Measurements from ENCODE around the gene CELF3.
"Not testable (repeated sequence)": the region's sequence is repeated elsewhere in the genome, so short reads cannot be mapped to it uniquely, and the experiment has no call there.

CELF3 gene

GRCh38 chr1:151692226-151692625 lies 24.4 kb downstream of the CELF3 start:
- Mint-ChIP-seq H3K4me3 (no peak overlapping the region), H3K27me3 (no peaks in the 10 kb centered on the region), H3K9me3 (no peaks in the 10 kb centered on the region), H3K36me3 (peaks cover 54% of the 10 kb centered on the region), H3K27ac (no peak overlapping the region), H3K4me1 (peaks cover 7% of the 10 kb centered on the region)
- ATAC-seq = no peak

- peaks cover 7% of the 10 kb centered on the region for H3K4me1 Mint-ChIP-seq
- no peaks in the 10 kb centered on the region for H3K27me3 Mint-ChIP-seq
- H3K4me3 Mint-ChIP-seq = no peak overlapping the region
- H3K36me3 Mint-ChIP-seq = peaks cover 35% of the 10 kb centered on the region
- ATAC-seq = no peak
- no peaks in the 10 kb centered on the region for H3K9me3 Mint-ChIP-seq
- no peak overlapping the region for H3K27ac Mint-ChIP-seq
Observed at GRCh38 chr1:151689494-151689893, 27.1 kb downstream of the CELF3 start.

- Mint-ChIP-seq H3K27ac (no peak overlapping the region), H3K4me3 (no peak overlapping the region), H3K36me3 (peaks cover 19% of the 10 kb centered on the region), H3K27me3 (no peaks in the 10 kb centered on the region), H3K9me3 (no peaks in the 10 kb centered on the region), H3K4me1 (peaks cover 5% of the 10 kb centered on the region)
- ATAC-seq = no peak
Observed at GRCh38 chr1:151686561-151686960, 30.0 kb downstream of the CELF3 start.

- peaks cover 6% of the 10 kb centered on the region for H3K4me1 Mint-ChIP-seq
- no peak for ATAC-seq
- peaks cover 34% of the 10 kb centered on the region for H3K36me3 Mint-ChIP-seq
- H3K4me3 Mint-ChIP-seq = no peak overlapping the region
- H3K9me3 Mint-ChIP-seq = no peaks in the 10 kb centered on the region
- H3K27ac Mint-ChIP-seq = no peak overlapping the region
- H3K27me3 Mint-ChIP-seq = no peaks in the 10 kb centered on the region
Observed at GRCh38 chr1:151684128-151684527, 32.5 kb downstream of the CELF3 start.

DNA sequence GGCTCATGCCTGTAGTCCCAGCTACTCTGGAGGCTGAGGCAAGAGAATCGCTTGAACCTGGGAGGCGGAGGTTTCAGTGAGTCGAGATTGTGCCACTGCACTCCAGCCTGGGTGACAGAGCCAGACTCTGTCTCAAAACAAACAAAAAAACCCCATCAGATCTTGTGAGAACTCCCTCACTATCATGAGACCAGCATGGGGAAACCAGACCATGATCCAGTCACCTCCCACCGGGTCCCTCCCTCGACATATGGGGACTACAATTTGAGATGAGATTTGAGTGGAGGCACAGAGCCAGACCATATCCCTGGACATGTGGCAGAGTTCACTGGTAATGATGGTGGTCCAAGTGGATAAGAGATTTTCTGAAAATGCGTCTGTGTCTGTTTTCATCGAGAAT lies 33.7 kb downstream of the CELF3 start:
- not testable (repeated sequence) for H3K4me3 Mint-ChIP-seq, ATAC-seq, H3K9me3 Mint-ChIP-seq, H3K27ac Mint-ChIP-seq, H3K4me1 Mint-ChIP-seq, H3K27me3 Mint-ChIP-seq
- H3K36me3 Mint-ChIP-seq = peaks cover 42% of the 10 kb centered on the region

- ATAC-seq = no peak
- no peaks in the 10 kb centered on the region for H3K9me3 Mint-ChIP-seq
- H3K27ac Mint-ChIP-seq = no peak overlapping the region
- H3K27me3 Mint-ChIP-seq = no peaks in the 10 kb centered on the region
- peaks cover 6% of the 10 kb centered on the region for H3K4me1 Mint-ChIP-seq
- H3K4me3 Mint-ChIP-seq = no peak overlapping the region
- H3K36me3 Mint-ChIP-seq = peaks cover 43% of the 10 kb centered on the region
Observed at GRCh38 chr1:151681923-151682322, 34.7 kb downstream of the CELF3 start.

- no peak for ATAC-seq
- Mint-ChIP-seq H3K27me3 (no peaks in the 10 kb centered on the region), H3K4me1 (peaks cover 6% of the 10 kb centered on the region), H3K36me3 (peaks cover 39% of the 10 kb centered on the region), H3K4me3 (no peak overlapping the region), H3K9me3 (no peaks in the 10 kb centered on the region), H3K27ac (no peak overlapping the region)
Observed at GRCh38 chr1:151680826-151681225, 35.8 kb downstream of the CELF3 start.

GRCh38 chr1:151680391-151680790 lies 36.2 kb downstream of the CELF3 start:
- peaks cover 6% of the 10 kb centered on the region for H3K4me1 Mint-ChIP-seq
- H3K27me3 Mint-ChIP-seq = no peaks in the 10 kb centered on the region
- H3K9me3 Mint-ChIP-seq = no peaks in the 10 kb centered on the region
- no peak overlapping the region for H3K4me3 Mint-ChIP-seq
- no peak overlapping the region for H3K27ac Mint-ChIP-seq
- no peak for ATAC-seq
- H3K36me3 Mint-ChIP-seq = peaks cover 39% of the 10 kb centered on the region

DNA sequence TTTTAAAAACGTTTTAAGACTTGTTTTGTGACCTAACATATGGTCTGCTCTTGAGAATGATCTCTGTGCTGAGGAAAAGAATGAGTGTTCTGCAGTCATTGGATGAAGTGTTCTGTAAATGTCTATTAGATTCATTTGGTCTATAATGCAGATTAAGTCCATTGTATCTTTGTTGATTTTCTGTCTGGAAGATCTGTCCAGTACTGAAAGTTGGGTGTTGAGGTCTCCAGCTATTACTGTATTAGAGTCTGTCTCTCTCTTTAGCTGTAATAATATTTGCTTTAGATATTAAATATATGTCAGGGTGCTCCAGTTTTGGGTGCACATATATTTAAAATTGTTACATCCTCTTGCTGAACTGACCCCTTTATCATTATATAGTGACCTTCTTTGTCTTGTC lies 43.2 kb downstream of the CELF3 start:
- ATAC-seq = no peak
- H3K36me3 Mint-ChIP-seq = peaks cover 76% of the 10 kb centered on the region

GRCh38 chr1:151670036-151670675 lies 46.4 kb downstream of the CELF3 start:
- ATAC-seq, H3K9me3 Mint-ChIP-seq, H3K4me3 Mint-ChIP-seq, H3K27me3 Mint-ChIP-seq, H3K27ac Mint-ChIP-seq, H3K4me1 Mint-ChIP-seq: not testable (repeated sequence)
- peaks cover 70% of the 10 kb centered on the region for H3K36me3 Mint-ChIP-seq

More for the DNA sequence above, 43.2 kb downstream of the CELF3 start:
- H3K27me3 Mint-ChIP-seq = no peaks in the 10 kb centered on the region
- no peak overlapping the region for H3K4me3 Mint-ChIP-seq
- H3K27ac Mint-ChIP-seq = no peak overlapping the region
- H3K9me3 Mint-ChIP-seq = peaks cover 7% of the 10 kb centered on the region
- no peaks in the 10 kb centered on the region for H3K4me1 Mint-ChIP-seq

DNA sequence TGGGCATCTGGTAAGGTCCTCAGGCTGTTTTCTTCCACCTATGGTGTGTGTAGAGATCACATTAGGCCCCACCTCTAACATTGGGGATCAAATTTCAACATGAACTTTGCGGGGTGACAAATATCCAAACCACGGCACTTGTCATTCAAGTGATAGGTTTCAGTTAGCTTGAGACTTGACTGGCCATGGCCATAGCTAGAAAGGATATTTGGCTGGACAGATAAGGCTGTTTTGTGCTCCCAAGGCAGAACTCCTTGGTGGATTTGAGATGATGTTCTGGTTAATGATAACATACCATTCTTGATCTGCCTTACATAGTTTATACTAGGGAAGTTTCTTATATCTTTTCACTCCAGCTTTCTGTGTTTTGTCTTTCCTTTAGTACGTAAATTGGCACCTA lies 48.5 kb downstream of the CELF3 start:
- Mint-ChIP-seq H3K4me1 (peaks cover 4% of the 10 kb centered on the region), H3K36me3 (peaks cover 60% of the 10 kb centered on the region), H3K27me3 (no peaks in the 10 kb centered on the region), H3K27ac (no peak overlapping the region), H3K4me3 (no peak overlapping the region), H3K9me3 (peaks cover 7% of the 10 kb centered on the region)
- no peak for ATAC-seq

DNA sequence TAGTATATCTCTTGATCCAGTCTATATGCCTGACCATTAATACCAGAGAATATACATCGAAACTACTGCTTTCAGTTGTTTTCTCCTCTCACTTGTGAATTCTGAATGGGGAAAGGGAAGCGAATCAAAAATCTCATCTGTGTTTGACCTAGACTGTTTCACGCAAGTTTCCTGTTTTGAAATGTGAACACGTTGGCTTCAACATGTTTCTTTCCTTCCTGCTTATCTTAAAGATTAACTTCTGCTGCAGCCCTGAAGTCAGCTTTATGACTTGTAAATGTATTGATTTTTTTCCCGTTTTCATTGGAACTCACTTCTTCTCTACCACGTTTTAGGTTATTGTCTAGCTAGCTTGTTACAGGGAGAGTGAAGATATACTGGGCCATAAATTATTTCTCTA lies 54.9 kb downstream of the CELF3 start:
- H3K9me3 Mint-ChIP-seq = no peaks in the 10 kb centered on the region
- ATAC-seq = no peak
- peaks cover 2% of the 10 kb centered on the region for H3K4me1 Mint-ChIP-seq
- no peak overlapping the region for H3K27ac Mint-ChIP-seq
- H3K36me3 Mint-ChIP-seq = peaks cover 49% of the 10 kb centered on the region
- no peak overlapping the region for H3K4me3 Mint-ChIP-seq
- H3K27me3 Mint-ChIP-seq = no peaks in the 10 kb centered on the region

DNA sequence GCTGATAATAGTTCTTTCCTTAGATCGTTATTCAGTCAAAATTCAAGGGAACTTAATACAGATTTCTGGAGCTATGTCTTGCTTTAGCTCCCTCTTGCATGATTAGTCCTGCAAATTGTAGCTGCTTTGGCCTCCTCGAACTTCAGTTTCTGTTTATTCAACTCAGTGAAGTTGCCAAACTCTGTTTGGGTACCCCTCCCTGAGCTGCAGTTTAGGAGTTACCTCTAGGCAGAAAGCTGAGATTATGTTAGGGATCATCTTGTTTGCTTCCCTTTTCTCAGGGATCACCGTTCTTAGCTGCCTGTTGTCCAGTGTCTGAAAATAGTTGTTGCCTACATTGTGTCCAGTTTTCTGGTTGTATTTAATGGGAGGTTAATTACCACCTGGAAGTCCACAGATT lies 61.2 kb downstream of the CELF3 start:
- peaks cover 32% of the 10 kb centered on the region for H3K36me3 Mint-ChIP-seq
- no peak overlapping the region for H3K4me3 Mint-ChIP-seq
- no peaks in the 10 kb centered on the region for H3K9me3 Mint-ChIP-seq
- no peak for ATAC-seq
- H3K4me1 Mint-ChIP-seq = peaks cover 24% of the 10 kb centered on the region
- no peaks in the 10 kb centered on the region for H3K27me3 Mint-ChIP-seq
- no peak overlapping the region for H3K27ac Mint-ChIP-seq

DNA sequence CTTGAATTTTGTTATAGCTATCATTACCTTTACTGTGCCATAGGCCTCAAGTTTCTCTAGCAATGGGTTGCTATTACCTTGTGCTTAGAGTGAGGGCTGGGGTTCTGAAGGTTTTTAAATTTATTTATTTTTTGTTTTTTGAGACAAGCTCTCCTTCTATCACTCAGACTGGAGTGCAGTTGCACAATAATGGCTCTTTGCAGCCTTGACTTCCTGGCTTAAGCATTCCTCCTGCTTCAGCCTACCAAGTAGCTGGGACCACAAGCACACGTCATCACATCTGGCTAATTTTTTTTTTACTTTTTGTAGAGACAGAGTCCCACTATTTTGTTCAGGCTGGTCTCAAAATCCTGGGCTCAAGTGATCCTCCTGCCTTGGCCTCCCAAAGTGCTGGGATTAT lies 63.2 kb downstream of the CELF3 start:
- Mint-ChIP-seq H3K27ac (no peak overlapping the region), H3K4me1 (peaks cover 24% of the 10 kb centered on the region), H3K36me3 (peaks cover 28% of the 10 kb centered on the region), H3K9me3 (no peaks in the 10 kb centered on the region), H3K4me3 (no peak overlapping the region), H3K27me3 (no peaks in the 10 kb centered on the region)
- no peak for ATAC-seq

Measured in stimulated activated memory B cell treated with anti-CD40 and anti-IgM and Interleukin-4, amounts not matched to agents 10 μg/mL and 1 μg/mL and 100 μg/mL, for 72 hours (primary cell).